Raji (cell line): ENCODE results near the gene MEG3.

Experiments
- POLR2A ChIP-seq: IDR thresholded peaks from 2 replicates; pipeline ENCODE4 v1.6.1; 2011; ENCODE audit warnings: low read depth, low read length, control low read depth; ENCODE audit not compliant: insufficient read depth

The MEG3 gene

GRCh38 chr14:100786131-100786530, 39.8 kb upstream of the MEG3 start:
- TF ChIP-seq POLR2A: no peak

DNA sequence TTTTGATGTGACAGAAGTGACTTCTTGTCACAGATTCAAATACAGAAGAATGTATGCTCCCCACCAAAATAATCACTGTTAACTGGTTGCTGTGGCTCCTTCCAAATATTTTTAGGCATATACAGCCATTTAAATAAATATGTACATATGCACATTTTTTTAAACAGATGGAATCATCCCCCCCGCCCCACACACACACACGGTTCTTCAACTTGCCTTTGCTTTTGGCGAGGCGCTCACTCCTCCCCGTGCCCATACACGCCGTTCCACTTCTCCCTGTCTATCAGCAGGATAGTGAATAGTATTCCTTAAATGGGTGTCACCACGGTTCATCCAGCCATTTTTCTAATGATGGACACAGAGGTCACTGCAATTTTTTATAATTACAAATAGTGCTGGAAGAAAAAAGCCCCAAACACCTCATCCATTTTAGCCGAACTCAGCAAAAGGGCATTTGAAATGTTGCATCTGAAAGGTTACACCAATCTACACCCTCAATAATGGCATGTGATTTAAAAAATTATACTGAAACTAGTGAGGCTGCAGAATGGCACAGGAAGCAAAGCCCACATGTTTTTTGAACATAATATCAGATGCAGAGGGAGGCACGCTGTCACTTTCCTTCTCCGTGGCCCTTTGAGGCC, 39.2 kb upstream of the MEG3 start:
- TF ChIP-seq POLR2A: no peak

GRCh38 chr14:100787659-100788058, 38.3 kb upstream of the MEG3 start:
- no peak for TF ChIP-seq POLR2A

- no peak for TF ChIP-seq POLR2A
These were observed 37.4 kb upstream of the MEG3 start for GRCh38 chr14:100788517-100788916.

DNA sequence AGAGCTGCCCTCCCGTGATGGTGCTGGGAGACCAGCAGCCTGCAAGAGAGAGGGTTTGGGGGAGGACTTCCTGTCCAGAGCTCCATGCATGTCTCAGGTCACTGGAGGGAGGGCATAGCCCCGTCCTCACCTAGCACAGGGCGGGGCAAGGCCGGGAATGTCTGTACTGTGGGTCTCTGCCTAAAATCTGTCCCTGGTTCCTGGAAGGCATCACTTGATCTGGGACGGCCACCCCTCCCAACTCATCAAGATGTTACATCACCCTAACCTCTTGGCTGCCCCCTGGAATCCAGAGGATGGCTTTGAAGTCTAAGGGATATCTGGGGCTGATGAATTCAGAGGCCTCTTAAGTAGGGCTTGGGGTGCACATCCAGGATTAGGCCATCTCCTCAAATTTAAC, 37.0 kb upstream of the MEG3 start:
- no peak for TF ChIP-seq POLR2A

DNA sequence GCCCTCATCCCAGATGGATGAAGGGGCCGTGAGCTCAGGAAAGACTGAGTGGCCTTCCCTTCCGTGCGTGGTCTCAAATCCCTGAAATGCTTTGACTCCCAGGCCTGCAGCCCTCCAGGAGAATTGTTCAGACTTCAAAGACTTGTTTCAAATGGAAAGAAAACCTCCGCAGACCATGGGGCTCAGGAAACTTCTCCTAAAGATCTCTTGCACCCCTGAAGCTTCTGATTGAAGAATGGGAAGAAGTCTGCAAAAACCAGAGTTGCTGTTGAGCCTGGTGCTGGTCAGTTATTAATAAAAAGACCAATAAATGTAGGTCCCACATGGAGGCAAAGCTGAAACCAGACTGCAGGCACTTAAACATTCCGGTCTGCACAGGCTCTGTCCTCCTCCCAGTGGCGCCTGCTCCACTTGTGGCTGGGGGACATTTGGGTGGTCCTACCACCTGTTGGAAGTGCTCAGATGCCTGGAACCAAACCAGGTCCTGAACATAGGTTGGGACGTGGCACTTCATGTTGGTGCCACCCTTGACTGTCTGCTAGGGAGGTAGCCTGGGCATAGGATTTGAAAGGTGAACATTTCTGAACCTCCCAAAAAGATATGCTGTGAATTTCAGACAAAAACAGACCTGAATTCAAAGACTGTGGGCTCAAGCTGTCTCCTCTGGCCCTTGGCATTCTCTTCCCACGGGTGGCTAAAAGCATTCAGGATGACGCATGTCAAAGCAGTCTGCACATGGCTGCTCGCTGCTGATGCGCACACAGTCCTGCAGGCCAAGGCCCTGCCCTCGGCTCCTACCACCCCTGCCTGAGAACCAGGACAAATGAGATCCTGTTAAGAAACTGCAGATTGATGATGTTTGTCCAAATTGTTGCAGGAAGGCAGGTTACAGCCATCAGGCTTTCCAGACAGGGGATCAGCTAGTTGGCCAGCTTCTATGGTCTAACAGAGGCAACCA, 36.2 kb upstream of the MEG3 start:
- no peak for TF ChIP-seq POLR2A

DNA sequence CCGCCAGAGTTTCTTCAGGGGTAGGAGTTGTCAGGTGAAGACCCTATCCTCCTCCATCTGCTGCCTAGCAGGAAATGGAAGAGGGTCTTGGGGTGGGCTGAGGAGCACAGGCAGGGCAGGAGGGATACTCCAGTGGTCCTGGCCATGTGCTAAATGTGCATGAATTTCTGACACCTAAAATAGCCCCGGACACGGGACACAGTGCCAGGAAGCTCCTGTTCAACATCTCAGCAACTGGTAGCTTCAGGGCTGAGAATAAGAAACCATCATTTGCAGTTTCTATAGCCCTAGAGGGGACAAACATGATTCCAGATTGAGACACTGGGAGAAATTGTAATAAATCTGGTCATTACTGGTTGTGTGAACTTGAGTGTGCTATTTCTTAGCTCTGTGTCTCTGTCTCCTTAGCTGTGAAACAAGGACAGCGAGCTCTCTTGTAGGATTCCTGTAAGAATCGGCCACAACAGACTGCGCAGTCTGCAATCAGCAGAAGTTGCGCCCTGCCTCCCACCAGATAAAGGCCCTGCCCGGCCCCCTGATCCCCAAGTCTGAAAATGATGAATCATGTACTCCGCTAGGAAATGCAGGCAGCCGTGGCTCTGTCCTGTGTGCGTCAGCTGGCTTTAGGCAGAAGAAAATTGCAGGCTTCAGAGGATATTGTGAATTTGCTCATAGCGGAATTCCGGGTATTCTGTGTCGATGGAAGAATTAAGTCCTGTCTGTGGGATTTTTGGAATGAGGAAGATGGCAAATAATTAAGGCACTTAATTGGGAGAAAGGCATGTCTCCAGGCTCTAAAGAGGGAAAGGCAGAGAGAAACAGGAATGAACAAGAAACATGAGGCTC, 35.2 kb upstream of the MEG3 start:
- no peak for TF ChIP-seq POLR2A

- no peak for TF ChIP-seq POLR2A
These were observed 34.6 kb upstream of the MEG3 start for GRCh38 chr14:100791348-100791735.

GRCh38 chr14:100791995-100792394, 33.9 kb upstream of the MEG3 start:
- no peak for TF ChIP-seq POLR2A

GRCh38 chr14:100796946-100797345, 29.0 kb upstream of the MEG3 start:
- TF ChIP-seq POLR2A: no peak

DNA sequence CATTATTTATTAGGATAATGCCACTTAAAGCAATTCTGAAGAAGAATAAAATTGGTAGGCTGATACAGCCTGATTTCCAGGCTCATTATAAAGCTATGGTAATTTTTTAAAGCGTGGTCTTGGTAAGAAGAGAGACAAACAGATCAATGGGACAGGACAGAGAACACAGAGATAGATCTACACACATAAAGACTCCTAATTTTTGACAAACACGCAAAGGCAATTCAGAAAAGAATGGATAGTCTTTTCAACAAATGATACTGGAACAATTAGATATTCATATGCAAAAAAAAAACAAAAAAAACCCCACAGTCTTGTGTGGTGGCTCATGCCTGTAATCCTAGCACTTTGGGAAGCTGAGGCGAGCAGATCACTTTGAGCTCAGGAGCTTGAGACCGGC, 25.9 kb upstream of the MEG3 start:
- no peak for TF ChIP-seq POLR2A

DNA sequence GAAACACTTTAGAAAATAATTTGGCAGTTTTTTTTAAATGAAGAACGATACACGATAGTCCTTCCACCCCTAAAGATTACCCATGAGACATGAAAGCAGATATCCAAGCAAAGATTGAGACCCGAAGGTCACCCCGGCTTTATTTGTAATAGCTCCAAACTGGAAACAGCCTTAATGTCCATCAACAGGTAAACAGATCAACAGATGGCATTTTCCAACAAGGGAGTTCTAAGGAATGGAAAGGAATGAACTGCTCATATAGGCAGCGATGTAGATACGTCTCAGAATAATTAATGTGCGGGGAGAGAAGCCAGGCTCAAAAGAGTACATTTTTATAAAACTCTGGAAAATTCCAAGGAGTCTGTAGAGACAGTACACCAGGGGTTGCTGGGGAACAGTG, 23.7 kb upstream of the MEG3 start:
- TF ChIP-seq POLR2A: no peak

DNA sequence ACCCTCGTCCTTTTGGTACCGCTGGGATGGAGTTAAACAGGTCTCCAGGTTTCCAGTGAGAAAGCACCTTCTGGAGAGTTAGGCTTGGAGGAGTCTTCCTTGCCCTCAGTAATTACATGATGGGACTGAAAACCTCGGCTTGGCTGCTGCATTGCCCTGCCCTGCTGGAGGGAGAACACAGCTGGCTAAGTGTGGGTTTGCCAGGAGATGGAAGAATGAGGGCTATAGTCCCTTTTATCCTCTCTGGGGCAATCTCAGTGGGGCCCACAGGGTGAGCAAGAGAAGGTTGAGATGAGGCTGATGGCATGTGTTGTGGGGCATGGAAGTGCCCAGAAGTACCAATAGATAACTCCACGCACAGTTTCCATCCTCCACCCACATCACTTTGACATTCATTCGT, 23.2 kb upstream of the MEG3 start:
- TF ChIP-seq POLR2A: no peak

DNA sequence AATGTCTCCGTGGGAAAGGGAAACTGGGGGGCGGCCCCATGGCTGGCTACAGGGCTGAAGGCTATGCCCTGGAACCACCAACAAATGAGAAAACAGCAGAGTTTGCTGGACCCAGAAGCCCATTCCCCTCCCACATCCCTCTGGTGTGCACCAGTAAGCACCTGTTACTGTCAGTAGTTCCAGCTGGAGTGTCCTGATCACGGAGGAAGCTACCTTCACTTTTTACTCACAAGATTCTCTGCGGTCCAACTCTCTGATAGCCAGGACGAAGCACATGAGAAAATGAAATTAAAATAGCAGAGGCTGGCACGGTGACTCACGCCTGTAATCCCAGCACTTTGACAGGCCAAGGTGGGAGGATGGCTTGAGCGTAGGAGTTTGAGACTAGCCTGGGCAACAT, 22.7 kb upstream of the MEG3 start:
- TF ChIP-seq POLR2A: no peak

DNA sequence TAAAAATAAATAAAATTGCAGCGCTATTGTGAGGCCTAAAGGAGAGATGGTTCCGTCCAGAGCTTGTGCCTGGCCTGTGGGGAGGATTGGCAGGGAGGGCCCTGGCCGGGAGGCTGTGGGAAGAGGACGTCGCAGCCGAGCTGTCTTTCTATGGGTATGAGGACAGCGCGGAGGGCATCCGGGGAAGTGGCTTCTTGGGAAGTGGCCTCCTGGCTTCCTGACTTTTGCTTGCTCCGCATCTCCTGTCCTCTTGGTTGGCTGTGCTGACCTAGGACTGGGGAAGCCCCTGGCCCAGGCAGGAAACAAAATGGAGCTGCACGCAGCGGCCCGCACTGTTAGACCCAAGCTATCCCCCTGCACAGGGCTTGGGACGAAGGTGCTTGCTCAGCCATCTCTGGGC, 22.2 kb upstream of the MEG3 start:
- no peak for TF ChIP-seq POLR2A
